Liver (tissue), 9 donors: ENCODE results near the gene PGAM5. TPM values are rescaled to one million over a fixed set of nuclear protein-coding genes. Genes with fewer than 3 reads are reported as not detected.

Experiments used
- DNase-seq: peaks from one replicate; pipeline ENCODE4 v3.0.0-alpha.2; 2017; ENCODE audit warnings: low spot score
- H3K27ac ChIP-seq, 2 donors: one replicate each; pipeline ENCODE4 v1.7.0; 2013; ENCODE audit warnings: inconsistent platforms in 2 of 2, low read length in 2 of 2, control low read depth in 1 of 2, low read depth in 1 of 2, mild to moderate bottlenecking in 1 of 2
- H3K27me3 ChIP-seq, 4 donors: one replicate each; pipeline versions ENCODE4 v1.6.1 to v1.7.0; 2013; ENCODE audit warnings: low read length in 3 of 4, inconsistent platforms in 1 of 4, mild to moderate bottlenecking in 1 of 4, moderate library complexity in 1 of 4; ENCODE audit not compliant: control insufficient read depth in 4 of 4, insufficient read depth in 4 of 4
- H3K36me3 ChIP-seq, 4 donors: one replicate each; pipeline versions ENCODE4 v1.6.1 to v1.7.0; 2013; ENCODE audit warnings: low read length in 3 of 4, mild to moderate bottlenecking in 3 of 4, low read depth in 1 of 4, moderate library complexity in 1 of 4; ENCODE audit not compliant: control insufficient read depth in 4 of 4, insufficient read depth in 3 of 4
- H3K4me1 ChIP-seq, 4 donors: one replicate each; pipeline versions ENCODE4 v1.6.1 to v1.7.0; 2013; ENCODE audit warnings: low read length in 3 of 4, mild to moderate bottlenecking in 3 of 4, moderate library complexity in 1 of 4; ENCODE audit not compliant: control insufficient read depth in 4 of 4, insufficient read depth in 4 of 4
- H3K4me3 ChIP-seq, 3 donors: one replicate each; pipeline versions ENCODE4 v1.6.1 to v1.7.0; 2013; ENCODE audit warnings: low read length in 3 of 3, control low read depth in 1 of 3, low read depth in 1 of 3, mild to moderate bottlenecking in 1 of 3
- H3K9ac ChIP-seq, 2 donors: one replicate each; pipeline ENCODE4 v1.7.0; 2013; ENCODE audit warnings: low read length in 2 of 2, mild to moderate bottlenecking in 2 of 2, moderate library complexity in 2 of 2, control low read depth in 1 of 2, low read depth in 1 of 2
- H3K9me3 ChIP-seq, 4 donors: one replicate each; pipeline versions ENCODE4 v1.6.1 to v1.7.0; 2013; ENCODE audit warnings: low read length in 3 of 4; ENCODE audit not compliant: control insufficient read depth in 4 of 4
- EGR1 ChIP-seq, 2 donors: IDR thresholded peaks; 2 replicates each; pipeline ENCODE4 v1.6.1; 2016 to 2018; ENCODE audit warnings: antibody characterized with exemption in 2 of 2, low read depth in 2 of 2
- FOXA1 ChIP-seq: IDR thresholded peaks from 2 replicates; pipeline ENCODE4 v1.6.1; 2016; ENCODE audit warnings: antibody characterized with exemption
- FOXA2 ChIP-seq: IDR thresholded peaks from 2 replicates; pipeline ENCODE4 v1.6.1; 2016; ENCODE audit warnings: antibody characterized with exemption
- GABPA ChIP-seq, 2 donors: IDR thresholded peaks in 1 of 2; conservative IDR thresholded peaks in 1 of 2; 2 replicates each; pipeline ENCODE4 v1.6.1; 2016; ENCODE audit warnings: antibody characterized with exemption in 2 of 2, mild to moderate bottlenecking in 1 of 2, moderate library complexity in 1 of 2
- HNF4A ChIP-seq, 2 donors: conservative IDR thresholded peaks; 2 replicates each; pipeline ENCODE4 v1.6.1; 2016; ENCODE audit warnings: antibody characterized with exemption in 2 of 2, mild to moderate bottlenecking in 2 of 2
- HNF4G ChIP-seq: IDR thresholded peaks from 2 replicates; pipeline ENCODE4 v1.6.1; 2016; ENCODE audit warnings: antibody characterized with exemption
- JUND ChIP-seq, 2 donors: IDR thresholded peaks; 2 replicates each; pipeline ENCODE4 v1.6.1; 2016; ENCODE audit warnings: antibody characterized with exemption in 2 of 2
- NR2F2 ChIP-seq: IDR thresholded peaks from 2 replicates; pipeline ENCODE4 v1.6.1; 2016; ENCODE audit warnings: antibody characterized with exemption
- RAD21 ChIP-seq, 2 donors: IDR thresholded peaks; 2 replicates each; pipeline ENCODE4 v1.6.1; 2016; ENCODE audit warnings: antibody characterized with exemption in 2 of 2, mild to moderate bottlenecking in 2 of 2
- RXRA ChIP-seq, 2 donors: IDR thresholded peaks; 2 replicates each; pipeline ENCODE4 v1.6.1; 2017 to 2018; ENCODE audit warnings: antibody characterized with exemption in 2 of 2, mild to moderate bottlenecking in 1 of 2
- SP1 ChIP-seq: IDR thresholded peaks from 2 replicates; pipeline ENCODE4 v1.6.1; 2018; ENCODE audit warnings: antibody characterized with exemption, mild to moderate bottlenecking
- TAF1 ChIP-seq: conservative IDR thresholded peaks from 2 replicates; pipeline ENCODE4 v1.6.1; 2016; ENCODE audit warnings: antibody characterized with exemption, mild to moderate bottlenecking
- YY1 ChIP-seq: IDR thresholded peaks from 2 replicates; pipeline ENCODE4 v1.6.1; 2016; ENCODE audit warnings: antibody characterized with exemption, mild to moderate bottlenecking
- WGBS: extraction: QIAGEN DNeasy Blood & Tissue Kit; methylation state at CpG from one replicate; pipeline ENCODE4 v1.1.7; 2013; 5-methylcytosine and 5-hydroxymethylcytosine counted together
- polyA plus RNA-seq, 2 donors: library from polyadenylated mRNA; stranded (reverse) in 1 of 2; unstranded in 1 of 2; fragments of 200-250 nt in 1 of 2; fragments of >200 nt in 1 of 2; fragmentation: Nextera tagmentation in 1 of 2; extraction: Ambion mirVana in 1 of 2; gene quantifications; one replicate each; pipeline versions ENCODE4 v1.2.1 to v1.2.3, GENCODE V29; 2013 to 2015
- total RNA-seq, 2 donors: library from RNA; depleted of rRNA; stranded (reverse); fragments of >200 nt; gene quantifications; one replicate each; pipeline ENCODE4 v1.2.3, GENCODE V29; 2014
- TF ChIP-seq, protein P1 (sequence below): IDR thresholded peaks from 2 replicates; pipeline ENCODE4 v1.6.1; 2016; ENCODE audit warnings: antibody characterized with exemption, mild to moderate bottlenecking
- TF ChIP-seq, protein P2 (sequence below): fragments of 150-350 bp; IDR thresholded peaks from 2 replicates; pipeline ENCODE4 v1.5.1; 2017; ENCODE audit warnings: improper control_type of control experiment, low read depth, low read length; ENCODE audit not compliant: missing input control
- TF ChIP-seq, protein P3 (sequence below): IDR thresholded peaks from 2 replicates; pipeline ENCODE4 v1.6.1; 2016; ENCODE audit warnings: antibody characterized with exemption
- donor health status: healthy.
- donor health status: healthy.
- donor health status: healthy.
- donor health status: healthy.
- donor health status: healthy.

PGAM5 gene
- total and polyA plus RNA-seq, 4 donors: 6.3 to 34.0 (median 22.2) TPM

DNA sequence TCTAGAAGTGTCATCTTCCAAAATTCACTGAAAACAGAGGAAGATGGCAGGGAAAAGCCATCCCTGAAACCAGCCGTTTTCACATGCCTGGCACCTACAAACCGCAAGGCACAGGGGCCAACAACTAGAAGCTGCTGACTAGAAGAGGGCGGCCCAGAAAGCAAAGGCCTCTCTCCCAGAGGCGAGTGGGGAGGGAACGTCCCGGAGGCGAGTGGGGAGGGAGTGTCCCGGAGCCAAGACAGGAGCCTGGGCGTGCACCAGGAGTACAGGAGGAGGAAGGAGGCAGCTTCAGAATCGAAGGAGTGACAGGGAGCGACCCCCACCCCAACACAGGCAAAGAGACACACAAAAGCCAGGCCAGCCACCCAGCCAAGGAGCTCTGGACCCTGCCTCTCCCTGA lies 30.0 kb downstream of the PGAM5 start (continued):
- TF ChIP-seq, protein P1, sequence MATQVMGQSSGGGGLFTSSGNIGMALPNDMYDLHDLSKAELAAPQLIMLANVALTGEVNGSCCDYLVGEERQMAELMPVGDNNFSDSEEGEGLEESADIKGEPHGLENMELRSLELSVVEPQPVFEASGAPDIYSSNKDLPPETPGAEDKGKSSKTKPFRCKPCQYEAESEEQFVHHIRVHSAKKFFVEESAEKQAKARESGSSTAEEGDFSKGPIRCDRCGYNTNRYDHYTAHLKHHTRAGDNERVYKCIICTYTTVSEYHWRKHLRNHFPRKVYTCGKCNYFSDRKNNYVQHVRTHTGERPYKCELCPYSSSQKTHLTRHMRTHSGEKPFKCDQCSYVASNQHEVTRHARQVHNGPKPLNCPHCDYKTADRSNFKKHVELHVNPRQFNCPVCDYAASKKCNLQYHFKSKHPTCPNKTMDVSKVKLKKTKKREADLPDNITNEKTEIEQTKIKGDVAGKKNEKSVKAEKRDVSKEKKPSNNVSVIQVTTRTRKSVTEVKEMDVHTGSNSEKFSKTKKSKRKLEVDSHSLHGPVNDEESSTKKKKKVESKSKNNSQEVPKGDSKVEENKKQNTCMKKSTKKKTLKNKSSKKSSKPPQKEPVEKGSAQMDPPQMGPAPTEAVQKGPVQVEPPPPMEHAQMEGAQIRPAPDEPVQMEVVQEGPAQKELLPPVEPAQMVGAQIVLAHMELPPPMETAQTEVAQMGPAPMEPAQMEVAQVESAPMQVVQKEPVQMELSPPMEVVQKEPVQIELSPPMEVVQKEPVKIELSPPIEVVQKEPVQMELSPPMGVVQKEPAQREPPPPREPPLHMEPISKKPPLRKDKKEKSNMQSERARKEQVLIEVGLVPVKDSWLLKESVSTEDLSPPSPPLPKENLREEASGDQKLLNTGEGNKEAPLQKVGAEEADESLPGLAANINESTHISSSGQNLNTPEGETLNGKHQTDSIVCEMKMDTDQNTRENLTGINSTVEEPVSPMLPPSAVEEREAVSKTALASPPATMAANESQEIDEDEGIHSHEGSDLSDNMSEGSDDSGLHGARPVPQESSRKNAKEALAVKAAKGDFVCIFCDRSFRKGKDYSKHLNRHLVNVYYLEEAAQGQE: no peak
- no peak for TF ChIP-seq EGR1 (IDR thresholded peaks at IDR 0.05; ENCODE audit: low read depth in 2 of 2)
- no peak for TF ChIP-seq FOXA2
- no peak for TF ChIP-seq FOXA1
- no peak for TF ChIP-seq GABPA (IDR thresholded peaks at IDR 0.05 in 1 of 2, conservative IDR thresholded peaks at IDR 0.05 in 1 of 2)
- TF ChIP-seq SP1: no peak
- no peak for TF ChIP-seq RXRA (IDR thresholded peaks at IDR 0.05)
- no peak for TF ChIP-seq TAF1
- TF ChIP-seq RAD21 (IDR thresholded peaks at IDR 0.05): no peak
- no peak for TF ChIP-seq HNF4G

DNA sequence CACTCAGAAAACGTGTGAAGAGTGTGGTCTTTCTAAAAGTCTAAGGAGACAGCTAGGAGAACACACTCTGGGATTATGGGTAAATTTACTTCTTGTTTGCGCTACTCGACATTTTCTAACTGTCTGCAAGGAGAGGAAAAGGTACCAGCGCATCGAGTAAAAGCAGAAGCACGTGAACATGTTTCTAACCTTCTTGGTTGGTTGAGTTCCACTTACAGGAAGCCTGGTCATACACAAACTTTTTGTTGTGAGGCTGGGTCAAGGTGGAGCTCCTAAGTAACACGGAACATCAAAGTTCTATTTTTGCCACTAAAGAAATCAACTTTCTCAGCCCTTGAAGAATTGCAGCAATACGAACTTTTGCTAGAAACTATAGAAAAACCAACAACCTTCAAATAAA lies 31.0 kb downstream of the PGAM5 start:
- no peak for DNase-seq
- WGBS: 90% methylated on average over 8 of the region's 8 CpGs
- TF ChIP-seq, protein P2, sequence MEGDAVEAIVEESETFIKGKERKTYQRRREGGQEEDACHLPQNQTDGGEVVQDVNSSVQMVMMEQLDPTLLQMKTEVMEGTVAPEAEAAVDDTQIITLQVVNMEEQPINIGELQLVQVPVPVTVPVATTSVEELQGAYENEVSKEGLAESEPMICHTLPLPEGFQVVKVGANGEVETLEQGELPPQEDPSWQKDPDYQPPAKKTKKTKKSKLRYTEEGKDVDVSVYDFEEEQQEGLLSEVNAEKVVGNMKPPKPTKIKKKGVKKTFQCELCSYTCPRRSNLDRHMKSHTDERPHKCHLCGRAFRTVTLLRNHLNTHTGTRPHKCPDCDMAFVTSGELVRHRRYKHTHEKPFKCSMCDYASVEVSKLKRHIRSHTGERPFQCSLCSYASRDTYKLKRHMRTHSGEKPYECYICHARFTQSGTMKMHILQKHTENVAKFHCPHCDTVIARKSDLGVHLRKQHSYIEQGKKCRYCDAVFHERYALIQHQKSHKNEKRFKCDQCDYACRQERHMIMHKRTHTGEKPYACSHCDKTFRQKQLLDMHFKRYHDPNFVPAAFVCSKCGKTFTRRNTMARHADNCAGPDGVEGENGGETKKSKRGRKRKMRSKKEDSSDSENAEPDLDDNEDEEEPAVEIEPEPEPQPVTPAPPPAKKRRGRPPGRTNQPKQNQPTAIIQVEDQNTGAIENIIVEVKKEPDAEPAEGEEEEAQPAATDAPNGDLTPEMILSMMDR: no peak
- no peak for TF ChIP-seq JUND (IDR thresholded peaks at IDR 0.05)
- no peak for TF ChIP-seq HNF4A (conservative IDR thresholded peaks at IDR 0.05)
- TF ChIP-seq NR2F2: no peak
- TF ChIP-seq HNF4G: no peak
- TF ChIP-seq, protein P3, sequence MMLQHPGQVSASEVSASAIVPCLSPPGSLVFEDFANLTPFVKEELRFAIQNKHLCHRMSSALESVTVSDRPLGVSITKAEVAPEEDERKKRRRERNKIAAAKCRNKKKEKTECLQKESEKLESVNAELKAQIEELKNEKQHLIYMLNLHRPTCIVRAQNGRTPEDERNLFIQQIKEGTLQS: no peak
- TF ChIP-seq, protein P1: no peak
- TF ChIP-seq GABPA (IDR thresholded peaks at IDR 0.05 in 1 of 2, conservative IDR thresholded peaks at IDR 0.05 in 1 of 2): no peak
- no peak for TF ChIP-seq YY1
- Histone ChIP-seq H3K27me3 (no peaks in the 10 kb centered on the region), H3K4me1 (no peaks in the 10 kb centered on the region), H3K4me3 (no peak overlapping the region), H3K9ac (no peak overlapping the region), H3K9me3 (no peaks in the 10 kb centered on the region), H3K36me3 (peaks cover 13 to 81% (median 53%) of the 10 kb centered on the region in 4 donors), H3K27ac (no peak overlapping the region)
